H9 (cell line): ENCODE measurements around the gene GRIN2A. TPM values are rescaled to one million over a fixed set of nuclear protein-coding genes. Genes with fewer than 3 reads are reported as not detected.

ENCODE experiments used
- DNase-seq: peaks from one replicate; pipeline ENCODE4 v3.0.0-alpha.2; 2017
- H2AFZ ChIP-seq: one replicate; pipeline ENCODE4 v1.6.1; 2013; ENCODE audit warnings: mild to moderate bottlenecking, low read length, control low read depth, moderate library complexity
- H2AK5ac ChIP-seq: 2 replicates; pipeline ENCODE4 v1.6.1; 2013; ENCODE audit warnings: low read length, control low read depth, mixed read lengths; ENCODE audit not compliant: insufficient read length
- H2BK120ac ChIP-seq: one replicate; pipeline ENCODE4 v1.6.1; 2013; ENCODE audit warnings: low read depth, mild to moderate bottlenecking, low read length, control low read depth, inconsistent platforms; ENCODE audit not compliant: poor library complexity, severe bottlenecking
- H2BK12ac ChIP-seq: 2 replicates; pipeline ENCODE4 v1.6.1; 2013; ENCODE audit warnings: low read length, control low read depth, mixed read lengths, low read depth; ENCODE audit not compliant: insufficient read length
- H2BK15ac ChIP-seq: 2 replicates; pipeline ENCODE4 v1.6.1; 2013; ENCODE audit warnings: low read depth, low read length, control low read depth
- H2BK20ac ChIP-seq: one replicate; pipeline ENCODE4 v1.6.1; 2013; ENCODE audit warnings: low read depth, mild to moderate bottlenecking, low read length, control low read depth, inconsistent platforms; ENCODE audit not compliant: poor library complexity, severe bottlenecking
- H2BK5ac ChIP-seq: 2 replicates; pipeline ENCODE4 v1.6.1; 2013; ENCODE audit warnings: low read length, control low read depth, mixed read lengths; ENCODE audit not compliant: insufficient read length
- H3K14ac ChIP-seq: 2 replicates; pipeline ENCODE4 v1.6.1; 2013; ENCODE audit warnings: low read length, control low read depth; ENCODE audit not compliant: insufficient read depth
- H3K18ac ChIP-seq: 2 replicates; pipeline ENCODE4 v1.6.1; 2013; ENCODE audit warnings: low read depth, mild to moderate bottlenecking, mixed read lengths, low read length, control low read depth; ENCODE audit not compliant: insufficient read length
- H3K23ac ChIP-seq: 2 replicates; pipeline ENCODE4 v1.6.1; 2013; ENCODE audit warnings: low read length, control low read depth, mixed read lengths, low read depth; ENCODE audit not compliant: insufficient read length
- H3K23me2 ChIP-seq: 2 replicates; pipeline ENCODE4 v1.6.1; 2013; ENCODE audit warnings: low read depth, mild to moderate bottlenecking, mixed read lengths, low read length, control low read depth; ENCODE audit not compliant: insufficient read length, poor library complexity, severe bottlenecking
- H3K27ac ChIP-seq: 2 replicates; pipeline ENCODE4 v1.5.1; 2013; ENCODE audit warnings: low read length, control low read depth, mixed read lengths, low read depth; ENCODE audit not compliant: insufficient read length
- H3K27me3 ChIP-seq: 2 replicates; pipeline ENCODE4 v1.6.1; 2013; ENCODE audit warnings: low read length, control low read depth, inconsistent platforms; ENCODE audit not compliant: insufficient read depth
- H3K4ac ChIP-seq: 2 replicates; pipeline ENCODE4 v1.6.1; 2013; ENCODE audit warnings: low read depth, mild to moderate bottlenecking, control low read depth, inconsistent platforms, low read length, moderate library complexity
- H3K4me1 ChIP-seq: 2 replicates; pipeline ENCODE4 v1.6.1; 2013; ENCODE audit warnings: low read length, control low read depth, inconsistent platforms; ENCODE audit not compliant: insufficient read depth
- H3K4me2 ChIP-seq: 2 replicates; pipeline ENCODE4 v1.6.1; 2013; ENCODE audit warnings: low read length, control low read depth, mixed read lengths; ENCODE audit not compliant: insufficient read length, insufficient read depth
- H3K56ac ChIP-seq: 2 replicates; pipeline ENCODE4 v1.6.1; 2013; ENCODE audit warnings: low read depth, mild to moderate bottlenecking, mixed read lengths, low read length, control low read depth; ENCODE audit not compliant: insufficient read length
- H3K79me1 ChIP-seq: 2 replicates; pipeline ENCODE4 v1.6.1; 2013; ENCODE audit warnings: low read depth, mild to moderate bottlenecking, moderate library complexity, low read length, control low read depth, inconsistent platforms; ENCODE audit not compliant: insufficient read depth, poor library complexity, severe bottlenecking
- H3K79me2 ChIP-seq: 2 replicates; pipeline ENCODE4 v1.6.1; 2013; ENCODE audit warnings: low read length, control low read depth, inconsistent platforms; ENCODE audit not compliant: insufficient read depth
- H3K9ac ChIP-seq: 2 replicates; pipeline ENCODE4 v1.6.1; 2013; ENCODE audit warnings: low read length, control low read depth, mixed read lengths; ENCODE audit not compliant: insufficient read length; ENCODE audit errors: extremely low read depth
- H3K9me3 ChIP-seq: one replicate; pipeline ENCODE4 v1.6.1; 2013; ENCODE audit warnings: low read depth, low read length, inconsistent platforms; ENCODE audit not compliant: control insufficient read depth
- H3T11ph ChIP-seq: one replicate; pipeline ENCODE4 v1.6.1; 2013; ENCODE audit warnings: mild to moderate bottlenecking, low read length, control low read depth, inconsistent platforms
- H4K20me1 ChIP-seq: one replicate; pipeline ENCODE4 v1.6.1; 2013; ENCODE audit not compliant: control insufficient read depth, insufficient read length, insufficient read depth
- H4K5ac ChIP-seq: 2 replicates; pipeline ENCODE4 v1.6.1; 2013; ENCODE audit warnings: low read depth, mild to moderate bottlenecking, mixed read lengths, low read length, control low read depth; ENCODE audit not compliant: insufficient read length
- H4K8ac ChIP-seq: replicated peaks from 2 replicates; pipeline ENCODE4 v1.6.1; 2013; ENCODE audit warnings: low read length, control low read depth, mixed read lengths, low read depth; ENCODE audit not compliant: insufficient read length
- H4K91ac ChIP-seq: 2 replicates; pipeline ENCODE4 v1.6.1; 2013; ENCODE audit warnings: low read depth, mild to moderate bottlenecking, moderate library complexity, mixed read lengths, low read length, control low read depth; ENCODE audit not compliant: insufficient read length
- H3K27ac Mint-ChIP-seq, 3 experiments: 2 replicates in 2 of 3; 3 replicates in 1 of 3; pipeline ENCODE4 v1.8.0; 2020 to 2021; ENCODE audit warnings: mixed read lengths in 3 of 3, mild to moderate bottlenecking in 1 of 3, moderate library complexity in 1 of 3
- H3K27me3 Mint-ChIP-seq: 2 replicates; pipeline ENCODE4 v1.8.0; 2021; ENCODE audit warnings: low read depth, mild to moderate bottlenecking, moderate library complexity, mixed read lengths
- H3K36me3 Mint-ChIP-seq, 3 experiments: 2 replicates in 2 of 3; 3 replicates in 1 of 3; pipeline ENCODE4 v1.8.0; 2020 to 2021; ENCODE audit warnings: low read depth in 3 of 3, mixed read lengths in 3 of 3; ENCODE audit not compliant: insufficient read depth in 1 of 3
- H3K4me1 Mint-ChIP-seq, 2 experiments: 2 replicates each; pipeline ENCODE4 v1.8.0; 2020; ENCODE audit warnings: mixed read lengths in 2 of 2
- H3K4me3 Mint-ChIP-seq, 2 experiments: 2 replicates in 1 of 2; 3 replicates in 1 of 2; pipeline ENCODE4 v1.8.0; 2020 to 2021; ENCODE audit warnings: mild to moderate bottlenecking in 2 of 2, mixed read lengths in 2 of 2, moderate library complexity in 1 of 2
- H3K9me3 Mint-ChIP-seq, 2 experiments: 2 replicates in 1 of 2; 3 replicates in 1 of 2; pipeline ENCODE4 v1.8.0; 2020; ENCODE audit warnings: mild to moderate bottlenecking in 2 of 2, mixed read lengths in 2 of 2, moderate library complexity in 1 of 2
- CTCF ChIP-seq: fragments of 200-600 bp; sonication (generic); conservative IDR thresholded peaks from 3 replicates; pipeline ENCODE4 v1.8.0; 2021; ENCODE audit warnings: antibody characterized with exemption, mild to moderate bottlenecking
- WGBS: extraction: QIAGEN DNeasy Blood & Tissue Kit; methylation state at CpG from one replicate; pipeline ENCODE4 v1.1.7; 2013; ENCODE audit warnings: missing lambda C conversion rate, low lambda C conversion rate, mixed read lengths; ENCODE audit not compliant: insufficient read length; ENCODE audit errors: extremely low coverage; 5-methylcytosine and 5-hydroxymethylcytosine counted together
- total RNA-seq: library from RNA; stranded (reverse); gene quantifications from 2 replicates; pipeline ENCODE4 v1.2.1, GENCODE V29; 2021

The GRIN2A gene
- total RNA-seq, 1 experiment from 2014 or later, result 1.5 TPM

GRCh38 chr16:9917691-9918090 lies 264.5 kb downstream of the GRIN2A start:
- H3K56ac ChIP-seq, result no peak overlapping the region
- no peaks in the 10 kb centered on the region for H3K23me2 ChIP-seq
- no peak for TF ChIP-seq CTCF
- no peak overlapping the region for H3T11ph ChIP-seq
- H4K20me1 ChIP-seq, result no peaks in the 10 kb centered on the region
- no peaks in the 10 kb centered on the region for H3K79me2 ChIP-seq
- H3K79me1 ChIP-seq, result no peaks in the 10 kb centered on the region
- no peak overlapping the region for H3K9ac ChIP-seq
- H3K4me2 ChIP-seq, result no peak overlapping the region
- H3K18ac ChIP-seq, result no peak overlapping the region
- H3K27ac ChIP-seq, result no peak overlapping the region
- Mint-ChIP-seq H3K4me1 (peaks cover 4% of the 10 kb centered on the region in 2 experiments; a peak in 3 of 4 replicates), H3K36me3 (no peaks in the 10 kb centered on the region), H3K27me3 (no peaks in the 10 kb centered on the region), H3K9me3 (no peaks in the 10 kb centered on the region), H3K4me3 (no peak overlapping the region), H3K27ac (no peak overlapping the region)
- no peak overlapping the region for H2BK12ac ChIP-seq
- H2AK5ac ChIP-seq, result no peak overlapping the region
- H2BK5ac ChIP-seq, result no peak overlapping the region
- no peak overlapping the region for H2BK15ac ChIP-seq
- no peak overlapping the region for H3K4ac ChIP-seq
- no peak for DNase-seq
- no peak overlapping the region for H4K91ac ChIP-seq
- H2AFZ ChIP-seq, result no peak overlapping the region
- no peak overlapping the region for H2BK120ac ChIP-seq
- H2BK20ac ChIP-seq, result no peak overlapping the region
- no peaks in the 10 kb centered on the region for H3K4me1 ChIP-seq
- no peak overlapping the region for H4K8ac ChIP-seq
- no peaks in the 10 kb centered on the region for H3K27me3 ChIP-seq
- H3K14ac ChIP-seq, result no peak overlapping the region
- H3K9me3 ChIP-seq, result no peaks in the 10 kb centered on the region
- H4K5ac ChIP-seq, result no peak overlapping the region
- no CpG with 5 or more reads among the region's 6 CpGs for WGBS
- H3K23ac ChIP-seq, result no peak overlapping the region
